ENCODE results near the gene ELMO3. TPM values are rescaled to one million over a fixed set of nuclear protein-coding genes. Genes with fewer than 3 reads are reported as not detected.

Gene ELMO3
- total RNA-seq, 1 experiment from 2014 or later = 8.6 TPM

DNA sequence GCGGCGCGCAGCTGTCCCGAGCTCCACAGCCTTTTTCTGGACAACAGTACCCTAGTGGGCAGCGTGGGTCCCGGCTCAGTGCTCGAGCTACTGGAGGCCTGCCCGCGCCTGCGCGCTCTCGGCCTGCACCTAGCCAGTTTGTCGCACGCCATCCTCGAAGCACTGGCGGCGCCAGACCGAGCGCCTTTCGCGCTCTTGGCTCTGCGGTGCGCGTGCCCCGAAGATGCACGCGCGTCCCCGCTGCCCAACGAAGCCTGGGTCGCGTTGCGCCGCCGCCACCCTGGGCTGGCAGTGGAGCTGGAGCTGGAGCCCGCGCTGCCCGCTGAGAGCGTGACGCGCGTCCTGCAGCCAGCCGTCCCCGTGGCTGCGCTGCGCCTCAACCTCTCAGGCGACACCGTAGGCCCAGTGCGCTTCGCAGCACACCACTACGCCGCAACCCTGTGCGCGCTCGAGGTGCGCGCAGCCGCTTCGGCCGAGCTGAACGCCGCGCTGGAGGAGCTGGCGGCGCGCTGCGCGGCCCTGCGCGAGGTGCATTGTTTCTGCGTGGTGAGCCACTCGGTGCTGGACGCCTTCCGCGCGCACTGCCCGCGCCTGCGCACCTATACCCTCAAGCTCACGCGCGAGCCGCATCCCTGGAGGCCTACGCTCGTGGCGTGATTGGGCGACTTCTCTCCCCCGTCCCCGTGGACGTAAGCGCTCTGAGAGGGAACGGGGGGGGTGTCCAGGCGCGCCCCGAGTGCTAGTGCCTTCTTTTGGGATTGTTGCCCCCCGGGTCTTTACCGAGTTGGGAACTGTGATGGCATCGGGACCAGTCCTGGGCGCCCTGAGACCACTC is 35.5 kb upstream of the ELMO3 start:
- Histone ChIP-seq H2BK5ac (ENCODE audit: insufficient read length, low read length) (no peak overlapping the region), H4K5ac (ENCODE audit: insufficient read length, low read depth, low read length) (no peak overlapping the region), H2BK12ac (ENCODE audit: insufficient read length, low read depth, low read length) (no peak overlapping the region), H3K4me1 (ENCODE audit: insufficient read depth, low read length) (no peaks in the 10 kb centered on the region), H3K27ac (ENCODE audit: insufficient read length, low read depth, low read length) (no peak overlapping the region), H3T11ph (ENCODE audit: low read length) (no peak overlapping the region), H2AK5ac (ENCODE audit: insufficient read length, low read length) (no peak overlapping the region), H3K56ac (ENCODE audit: insufficient read length, low read depth, low read length) (no peak overlapping the region), H3K9me3 (ENCODE audit: control insufficient read depth, low read depth, low read length) (no peaks in the 10 kb centered on the region), H3K79me2 (ENCODE audit: insufficient read depth, low read length) (no peaks in the 10 kb centered on the region), H2BK15ac (ENCODE audit: low read depth, low read length) (no peak overlapping the region), H3K23ac (ENCODE audit: insufficient read length, low read depth, low read length) (no peak overlapping the region), H3K9ac (ENCODE audit: extremely low read depth, insufficient read length, low read length) (no peak overlapping the region), H2BK120ac (ENCODE audit: low read depth, low read length, poor library complexity, severe bottlenecking) (no peak overlapping the region), H2AFZ (ENCODE audit: low read length) (no peak overlapping the region), H3K79me1 (ENCODE audit: insufficient read depth, low read depth, low read length, poor library complexity, severe bottlenecking) (no peaks in the 10 kb centered on the region), H3K14ac (ENCODE audit: insufficient read depth, low read length) (no peak overlapping the region), H4K91ac (ENCODE audit: insufficient read length, low read depth, low read length) (no peak overlapping the region), H3K27me3 (ENCODE audit: insufficient read depth, low read length) (peaks cover 95% of the 10 kb centered on the region), H4K8ac (replicated peaks; ENCODE audit: insufficient read length, low read depth, low read length) (no peak overlapping the region), H4K20me1 (ENCODE audit: control insufficient read depth, insufficient read depth, insufficient read length) (no peaks in the 10 kb centered on the region), H3K18ac (ENCODE audit: insufficient read length, low read depth, low read length) (no peak overlapping the region), H3K23me2 (ENCODE audit: insufficient read length, low read depth, low read length, poor library complexity, severe bottlenecking) (peaks cover 14% of the 10 kb centered on the region), H3K4me2 (ENCODE audit: insufficient read depth, insufficient read length, low read length) (peak overlapping the region; percentile 20), H2BK20ac (ENCODE audit: low read depth, low read length, poor library complexity, severe bottlenecking) (no peak overlapping the region), H3K4ac (ENCODE audit: low read depth, low read length) (no peak overlapping the region)
- no CpG with 5 or more reads among the region's 99 CpGs for WGBS (ENCODE audit: extremely low coverage, insufficient read length, low lambda C conversion rate)
- no peak for DNase-seq
- TF ChIP-seq, protein P1, sequence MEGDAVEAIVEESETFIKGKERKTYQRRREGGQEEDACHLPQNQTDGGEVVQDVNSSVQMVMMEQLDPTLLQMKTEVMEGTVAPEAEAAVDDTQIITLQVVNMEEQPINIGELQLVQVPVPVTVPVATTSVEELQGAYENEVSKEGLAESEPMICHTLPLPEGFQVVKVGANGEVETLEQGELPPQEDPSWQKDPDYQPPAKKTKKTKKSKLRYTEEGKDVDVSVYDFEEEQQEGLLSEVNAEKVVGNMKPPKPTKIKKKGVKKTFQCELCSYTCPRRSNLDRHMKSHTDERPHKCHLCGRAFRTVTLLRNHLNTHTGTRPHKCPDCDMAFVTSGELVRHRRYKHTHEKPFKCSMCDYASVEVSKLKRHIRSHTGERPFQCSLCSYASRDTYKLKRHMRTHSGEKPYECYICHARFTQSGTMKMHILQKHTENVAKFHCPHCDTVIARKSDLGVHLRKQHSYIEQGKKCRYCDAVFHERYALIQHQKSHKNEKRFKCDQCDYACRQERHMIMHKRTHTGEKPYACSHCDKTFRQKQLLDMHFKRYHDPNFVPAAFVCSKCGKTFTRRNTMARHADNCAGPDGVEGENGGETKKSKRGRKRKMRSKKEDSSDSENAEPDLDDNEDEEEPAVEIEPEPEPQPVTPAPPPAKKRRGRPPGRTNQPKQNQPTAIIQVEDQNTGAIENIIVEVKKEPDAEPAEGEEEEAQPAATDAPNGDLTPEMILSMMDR (conservative IDR thresholded peaks at IDR 0.05) = no peak
- Mint-ChIP-seq H3K27ac (no peak overlapping the region), H3K9me3 (peaks cover 3 to 5% of the 10 kb centered on the region in 2 experiments; a peak in 3 of 5 replicates), H3K4me3 (peak overlapping the region; percentile 30 to 74), H3K36me3 (ENCODE audit: insufficient read depth in 1 of 3, low read depth in 3 of 3) (no peaks in the 10 kb centered on the region; a peak in 1 of 7 replicates), H3K4me1 (peaks cover 14 to 49% of the 10 kb centered on the region in 2 experiments), H3K27me3 (ENCODE audit: low read depth) (peaks cover 99% of the 10 kb centered on the region)

All from H9 (cell line).